Coronary artery (tissue), 2 donors: Measurements from ENCODE around the gene AGRN.

Source experiments
- DNase-seq: peaks from one replicate; pipeline ENCODE4 v3.0.0-alpha.2; 2017; ENCODE audit warnings: low spot score
- H3K27ac ChIP-seq, 2 donors: fragments of 200-600 bp; sonication (generic); one replicate each; pipeline ENCODE4 v1.5.1; 2016 to 2019
- H3K4me3 ChIP-seq: fragments of 200-600 bp; sonication (generic); 2 replicates; pipeline ENCODE4 v1.5.1; 2016; ENCODE audit warnings: mild to moderate bottlenecking, moderate library complexity
- TF ChIP-seq, protein P1 (sequence below): fragments of 200-600 bp; sonication (generic); IDR thresholded peaks from one replicate; pipeline ENCODE4 v1.5.1; 2019; ENCODE audit warnings: antibody characterized with exemption

AGRN gene

DNA sequence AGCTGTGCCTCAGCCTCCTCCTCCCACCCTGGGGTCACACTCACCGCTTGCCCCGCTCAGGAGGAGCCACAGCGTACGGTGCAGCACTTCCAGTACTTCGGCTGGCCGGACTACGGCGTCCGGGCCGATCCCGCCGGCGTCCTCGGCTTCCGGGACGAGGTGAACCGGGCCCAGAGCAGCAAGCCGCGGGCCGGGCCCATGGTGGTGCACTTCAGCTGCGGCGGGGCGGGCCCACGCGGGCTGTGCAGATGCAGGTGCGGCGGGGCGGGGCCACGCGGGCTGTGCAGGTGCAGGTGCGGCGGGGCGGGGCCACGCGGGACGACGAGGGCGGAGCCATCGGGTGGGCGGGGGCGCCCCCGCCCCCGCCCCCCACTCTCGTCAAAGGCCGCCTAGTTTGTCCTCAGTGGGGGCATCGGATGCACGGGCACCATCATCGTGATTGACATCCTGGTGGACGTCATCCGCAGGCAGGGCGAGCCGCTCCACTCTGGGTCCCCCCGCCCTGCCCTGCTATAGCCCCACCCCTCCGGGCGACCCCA is 48.7 kb downstream of the AGRN start:
- TF ChIP-seq, protein P1, sequence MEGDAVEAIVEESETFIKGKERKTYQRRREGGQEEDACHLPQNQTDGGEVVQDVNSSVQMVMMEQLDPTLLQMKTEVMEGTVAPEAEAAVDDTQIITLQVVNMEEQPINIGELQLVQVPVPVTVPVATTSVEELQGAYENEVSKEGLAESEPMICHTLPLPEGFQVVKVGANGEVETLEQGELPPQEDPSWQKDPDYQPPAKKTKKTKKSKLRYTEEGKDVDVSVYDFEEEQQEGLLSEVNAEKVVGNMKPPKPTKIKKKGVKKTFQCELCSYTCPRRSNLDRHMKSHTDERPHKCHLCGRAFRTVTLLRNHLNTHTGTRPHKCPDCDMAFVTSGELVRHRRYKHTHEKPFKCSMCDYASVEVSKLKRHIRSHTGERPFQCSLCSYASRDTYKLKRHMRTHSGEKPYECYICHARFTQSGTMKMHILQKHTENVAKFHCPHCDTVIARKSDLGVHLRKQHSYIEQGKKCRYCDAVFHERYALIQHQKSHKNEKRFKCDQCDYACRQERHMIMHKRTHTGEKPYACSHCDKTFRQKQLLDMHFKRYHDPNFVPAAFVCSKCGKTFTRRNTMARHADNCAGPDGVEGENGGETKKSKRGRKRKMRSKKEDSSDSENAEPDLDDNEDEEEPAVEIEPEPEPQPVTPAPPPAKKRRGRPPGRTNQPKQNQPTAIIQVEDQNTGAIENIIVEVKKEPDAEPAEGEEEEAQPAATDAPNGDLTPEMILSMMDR = no peak
- Histone ChIP-seq H3K27ac (no peak overlapping the region), H3K4me3 (peak overlapping the region; percentile 73)
- no peak for DNase-seq

- Histone ChIP-seq H3K27ac (no peak overlapping the region), H3K4me3 (peak overlapping the region; percentile 73)
- TF ChIP-seq, protein P1 = no peak
- DNase-seq = no peak
These were observed 49.3 kb downstream of the AGRN start for GRCh38 chr1:1069056-1069710.

DNA sequence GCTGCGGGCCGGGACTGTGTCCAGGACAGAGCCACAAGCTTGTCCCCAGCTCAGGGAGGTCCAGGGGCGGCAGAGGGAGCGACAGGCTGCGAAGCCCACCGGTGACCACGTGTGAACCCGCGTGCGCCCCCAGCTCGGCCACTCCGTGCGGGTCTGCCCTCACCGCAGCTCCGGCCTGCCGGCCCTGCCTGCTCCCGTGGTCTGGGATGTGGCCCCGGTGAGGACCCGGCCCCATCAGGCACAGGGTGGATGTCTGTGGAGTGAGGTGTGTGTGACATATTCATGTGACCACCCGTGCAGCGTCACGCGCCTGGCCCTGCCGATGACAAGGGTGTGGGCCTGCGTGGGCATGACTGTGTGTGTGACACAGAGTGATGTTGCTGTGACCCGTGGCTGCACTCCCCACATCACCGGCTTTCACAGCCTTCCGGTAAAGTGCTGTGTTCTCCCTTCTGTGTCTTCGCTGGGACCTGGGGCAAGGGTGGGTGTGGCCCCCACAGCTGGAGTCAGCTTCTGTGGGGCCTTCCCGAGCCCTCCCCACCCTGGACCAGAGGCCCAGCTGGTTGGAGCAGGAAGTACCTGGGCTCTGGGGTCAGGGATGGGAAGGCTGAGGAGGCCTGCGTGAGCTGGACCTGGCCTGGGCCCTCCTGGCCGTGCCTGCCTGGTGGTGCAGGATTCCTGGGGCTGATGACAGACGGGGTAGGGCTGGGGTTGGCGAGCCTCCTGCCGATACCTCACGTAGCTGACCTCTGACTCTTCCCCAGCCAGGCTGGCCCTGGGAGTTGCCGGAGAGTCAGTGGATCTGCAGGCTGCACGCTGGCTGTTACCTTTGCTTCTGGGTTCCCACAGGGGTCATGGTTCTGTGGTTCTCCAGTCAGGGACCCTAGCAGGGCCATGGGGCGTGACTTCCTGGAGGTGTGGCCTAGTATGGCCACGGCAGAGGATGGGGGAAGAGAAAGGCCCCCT is 50.1 kb downstream of the AGRN start:
- TF ChIP-seq, protein P1 = no peak
- Histone ChIP-seq H3K27ac (no peak overlapping the region), H3K4me3 (peak overlapping the region; percentile 73)
- no peak for DNase-seq

DNA sequence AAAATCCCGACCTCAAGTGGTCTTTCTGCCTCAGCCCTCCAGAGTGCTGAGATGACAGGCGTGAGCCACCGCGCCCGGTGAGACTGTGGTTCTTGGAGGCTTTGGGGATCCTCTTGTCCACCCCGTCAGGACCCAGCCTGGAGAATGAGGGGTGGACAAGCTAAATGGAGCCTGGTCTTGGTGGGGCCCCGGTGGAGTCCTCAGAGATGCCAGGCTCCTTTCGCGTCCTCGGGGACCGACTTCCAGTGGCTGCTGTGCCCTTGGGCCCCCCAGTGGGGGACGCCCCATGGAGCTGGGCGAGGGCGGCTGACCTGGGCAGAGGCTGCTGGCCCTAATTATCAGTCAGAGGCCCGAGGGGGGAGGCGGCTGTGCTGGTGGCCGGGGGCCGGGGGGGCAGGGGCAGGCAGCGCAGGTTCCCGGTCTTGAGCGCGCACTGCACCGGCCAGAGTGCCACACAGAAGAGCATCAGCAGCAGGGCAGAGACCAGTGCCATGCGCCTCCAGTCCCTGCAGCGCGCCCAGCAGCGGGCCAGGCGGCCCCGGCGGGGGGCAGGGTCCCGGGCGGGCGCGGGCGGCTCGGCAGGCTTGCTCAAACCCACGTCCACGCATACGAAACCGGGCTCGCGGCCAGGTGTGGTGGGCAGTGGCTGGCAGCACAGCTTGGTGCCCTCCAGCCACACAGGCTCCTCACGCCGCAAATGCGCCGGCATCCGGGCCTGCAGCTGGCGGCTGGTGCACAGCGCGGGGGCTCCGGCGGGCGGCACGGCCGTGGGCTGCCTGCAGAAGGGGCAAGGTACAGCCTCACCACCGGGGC is 51.8 kb downstream of the AGRN start:
- Histone ChIP-seq H3K27ac (no peak overlapping the region), H3K4me3 (no peak overlapping the region)
- DNase-seq = no peak
- TF ChIP-seq, protein P1 = no peak

DNA sequence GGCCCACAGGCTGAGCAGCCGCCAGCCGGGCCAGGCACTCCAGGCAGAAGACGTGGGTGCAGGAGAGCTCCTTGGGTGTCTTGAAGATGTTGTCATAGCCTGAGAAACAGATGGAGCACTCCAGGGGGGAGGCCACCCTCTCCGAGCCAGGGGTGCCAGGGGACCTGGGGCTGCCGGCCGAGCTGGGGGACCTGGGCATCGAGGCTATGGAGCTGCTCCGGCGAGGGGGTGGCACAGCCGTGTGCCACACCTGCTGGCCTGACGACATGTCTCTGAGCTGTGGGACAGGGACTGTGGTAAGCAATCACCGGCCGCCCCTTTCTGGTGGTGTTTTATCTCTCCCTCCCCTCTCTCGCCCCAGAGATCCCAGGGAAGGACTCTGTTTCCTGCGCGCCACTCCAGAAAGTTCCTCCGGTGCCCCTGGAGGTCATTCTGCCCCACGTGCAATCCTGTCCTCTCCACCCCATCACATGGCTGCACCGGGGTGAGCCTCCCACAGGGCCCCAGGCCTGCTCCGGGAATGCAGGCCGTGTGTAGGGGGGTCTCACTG is 52.5 kb downstream of the AGRN start:
- H3K27ac ChIP-seq = no peak overlapping the region
- DNase-seq = no peak
- no peak overlapping the region for H3K4me3 ChIP-seq
- TF ChIP-seq, protein P1 = no peak
